H1 (cell line): ENCODE data around the gene SYT10. TPM values are rescaled to one million over a fixed set of nuclear protein-coding genes. Genes with fewer than 3 reads are reported as not detected.

Source experiments
- CTCF ChIA-PET: fragments of 300-600 bp; sonication (Branson Sonifier 250); formaldehyde crosslinking; loops from one replicate; lab custom pipeline; 2021; ENCODE audit not compliant: partially characterized antibody; lab: Charles Lee
- POLR2A ChIA-PET: fragments of 300-600 bp; sonication (Branson Sonifier 250); formaldehyde crosslinking; loops from one replicate; lab custom pipeline; 2021; ENCODE audit warnings: inconsistent platforms; ENCODE audit not compliant: partially characterized antibody; lab: Charles Lee
- DNase-seq, 2 experiments: peaks; one replicate each; pipeline versions ENCODE4 v3.0.0 to v3.0.0-alpha.2; 2010 to 2022; ENCODE audit warnings: low spot score in 2 of 2, low read depth in 1 of 2, mixed read lengths in 1 of 2
- FAIRE-seq: peaks from 2 replicates; lab custom pipeline; 2011; peaks lifted over from hg19 to GRCh38; lab: Jason Lieb, UNC
- H2AFZ ChIP-seq: 2 replicates; pipeline ENCODE4 v1.8.1; 2012; ENCODE audit warnings: low read length, inconsistent platforms
- H2AK5ac ChIP-seq: 2 replicates; pipeline ENCODE4 v1.6.1; 2013; ENCODE audit warnings: low read depth, low read length
- H2BK120ac ChIP-seq: replicated peaks from 2 replicates; pipeline ENCODE3; 2013; ENCODE audit warnings: low read depth, low read length, inconsistent platforms
- H2BK12ac ChIP-seq: 2 replicates; pipeline ENCODE4 v1.6.1; 2013; ENCODE audit warnings: low read depth, low read length
- H2BK15ac ChIP-seq: 2 replicates; pipeline ENCODE4 v1.6.1; 2013; ENCODE audit warnings: low read length
- H2BK20ac ChIP-seq: 2 replicates; pipeline ENCODE4 v1.6.1; 2013; ENCODE audit warnings: low read length
- H2BK5ac ChIP-seq: 2 replicates; pipeline ENCODE4 v1.6.1; 2013; ENCODE audit warnings: low read depth, low read length
- H3K14ac ChIP-seq: 2 replicates; pipeline ENCODE4 v1.6.1; 2013; ENCODE audit warnings: inconsistent platforms; ENCODE audit not compliant: insufficient read length
- H3K18ac ChIP-seq: 2 replicates; pipeline ENCODE4 v1.6.1; 2013; ENCODE audit warnings: low read length; ENCODE audit errors: extremely low read depth
- H3K23ac ChIP-seq: 2 replicates; pipeline ENCODE4 v1.6.1; 2013; ENCODE audit warnings: inconsistent platforms; ENCODE audit not compliant: insufficient read length
- H3K23me2 ChIP-seq: 2 replicates; pipeline ENCODE4 v1.6.1; 2013; ENCODE audit warnings: low read depth, low read length
- H3K27ac ChIP-seq: 2 replicates; pipeline ENCODE4 v1.6.1; 2011; ENCODE audit warnings: low read depth, low read length, inconsistent platforms
- H3K27me3 ChIP-seq, 4 experiments: replicated peaks in 1 of 4; 1 replicate in 1 of 4; 2 replicates in 3 of 4; pipeline versions ENCODE4 v1.6.1 to v1.8.1; 2011 to 2013; ENCODE audit warnings: low read length in 3 of 4, mild to moderate bottlenecking in 3 of 4, inconsistent platforms in 2 of 4, mixed read lengths in 2 of 4, moderate library complexity in 1 of 4; ENCODE audit not compliant: control insufficient read depth in 3 of 4, insufficient read depth in 3 of 4; ENCODE audit errors: extremely low read depth in 1 of 4
- H3K36me3 ChIP-seq, 4 experiments: 2 replicates each; pipeline versions ENCODE4 v1.6.1 to v1.8.1; 2011 to 2013; ENCODE audit warnings: mild to moderate bottlenecking in 4 of 4, low read length in 3 of 4, moderate library complexity in 2 of 4, control low read depth in 1 of 4, inconsistent platforms in 1 of 4; ENCODE audit not compliant: insufficient read depth in 4 of 4, control insufficient read depth in 2 of 4
- H3K4ac ChIP-seq: replicated peaks from 2 replicates; pipeline ENCODE3; 2013; ENCODE audit warnings: low read length, low read depth, mixed read lengths, inconsistent platforms; ENCODE audit not compliant: insufficient read length
- H3K4me1 ChIP-seq, 4 experiments: replicated peaks in 1 of 4; 1 replicate in 1 of 4; 2 replicates in 3 of 4; pipeline versions ENCODE4 v1.6.1 to v1.8.1; 2011 to 2013; ENCODE audit warnings: low read length in 3 of 4, inconsistent platforms in 2 of 4, mixed read lengths in 1 of 4; ENCODE audit not compliant: insufficient read depth in 4 of 4, control insufficient read depth in 3 of 4
- H3K4me2 ChIP-seq, 2 experiments: 2 replicates each; pipeline versions ENCODE4 v1.6.1 to v1.8.1; 2011 to 2013; ENCODE audit warnings: low read depth in 2 of 2, low read length in 2 of 2, control low read depth in 1 of 2, inconsistent platforms in 1 of 2, mild to moderate bottlenecking in 1 of 2; ENCODE audit not compliant: insufficient read depth in 1 of 2
- H3K4me3 ChIP-seq, 4 experiments: fragments of 200-600, 300-600 bp in 1 of 4; sonication (generic), shearing (Covaris generic), sonication (Bioruptor Twin) in 1 of 4; 2 replicates each; pipeline versions ENCODE4 v1.5.1 to v1.8.1; 2011 to 2016; ENCODE audit warnings: low read length in 4 of 4, low read depth in 3 of 4, control low read depth in 2 of 4, inconsistent platforms in 2 of 4, mild to moderate bottlenecking in 2 of 4, mixed read lengths in 1 of 4, moderate library complexity in 1 of 4; ENCODE audit not compliant: insufficient read depth in 2 of 4; ENCODE audit errors: extremely low read depth in 1 of 4
- H3K56ac ChIP-seq: replicated peaks from 2 replicates; pipeline ENCODE3; 2013; ENCODE audit warnings: low read depth, mild to moderate bottlenecking, mixed read lengths, low read length, inconsistent platforms; ENCODE audit not compliant: insufficient read length
- H3K79me1 ChIP-seq: 2 replicates; pipeline ENCODE4 v1.6.1; 2013; ENCODE audit warnings: low read depth, low read length, control low read depth
- H3K79me2 ChIP-seq, 2 experiments: 2 replicates each; pipeline versions ENCODE4 v1.6.1 to v1.8.1; 2012 to 2013; ENCODE audit warnings: low read length in 2 of 2, mild to moderate bottlenecking in 2 of 2, inconsistent platforms in 1 of 2; ENCODE audit not compliant: insufficient read depth in 2 of 2, control insufficient read depth in 1 of 2
- H3K9ac ChIP-seq, 4 experiments: replicated peaks in 1 of 4; 1 replicate in 1 of 4; 2 replicates in 3 of 4; pipeline versions ENCODE4 v1.6.1 to v1.8.1; 2011 to 2013; ENCODE audit warnings: low read depth in 3 of 4, low read length in 3 of 4, control low read depth in 2 of 4, mild to moderate bottlenecking in 2 of 4, moderate library complexity in 2 of 4, inconsistent platforms in 1 of 4; ENCODE audit errors: extremely low read depth in 1 of 4
- H3K9me3 ChIP-seq, 2 experiments: 2 replicates each; pipeline versions ENCODE4 v1.6.1 to v1.8.1; 2012 to 2013; ENCODE audit warnings: mild to moderate bottlenecking in 2 of 2, moderate library complexity in 2 of 2, control low read depth in 1 of 2, inconsistent platforms in 1 of 2, low read depth in 1 of 2, low read length in 1 of 2, mixed read lengths in 1 of 2; ENCODE audit not compliant: insufficient read depth in 2 of 2
- H4K20me1 ChIP-seq, 2 experiments: replicated peaks in 1 of 2; 2 replicates each; pipeline versions ENCODE3 to v1.8.1; 2011 to 2013; ENCODE audit warnings: inconsistent platforms in 2 of 2, low read length in 2 of 2, mild to moderate bottlenecking in 1 of 2; ENCODE audit not compliant: insufficient read depth in 2 of 2, control insufficient read depth in 1 of 2
- H4K5ac ChIP-seq: 2 replicates; pipeline ENCODE4 v1.6.1; 2013; ENCODE audit warnings: low read length, low read depth, mixed read lengths, inconsistent platforms; ENCODE audit not compliant: insufficient read length
- H4K8ac ChIP-seq: 2 replicates; pipeline ENCODE4 v1.8.0; 2013; ENCODE audit warnings: mild to moderate bottlenecking, moderate library complexity, low read length, inconsistent platforms; ENCODE audit not compliant: insufficient read depth; ENCODE audit errors: extremely low read depth
- H4K91ac ChIP-seq: replicated peaks from 2 replicates; pipeline ENCODE3; 2013; ENCODE audit warnings: low read length, mixed read lengths, inconsistent platforms; ENCODE audit not compliant: insufficient read length
- CHD1 ChIP-seq: IDR thresholded peaks from 2 replicates; pipeline ENCODE4 v1.6.1; 2012; ENCODE audit warnings: low read depth, low read length, improper control_type of control experiment
- FOSL1 ChIP-seq: IDR thresholded peaks from 2 replicates; pipeline ENCODE4 v1.6.1; 2011; ENCODE audit warnings: mild to moderate bottlenecking, low read depth, low read length, moderate library complexity; ENCODE audit not compliant: insufficient read depth
- GABPA ChIP-seq: IDR thresholded peaks from 2 replicates; pipeline ENCODE4 v1.6.1; 2011; ENCODE audit warnings: mild to moderate bottlenecking, low read length, moderate library complexity, borderline replicate concordance; ENCODE audit not compliant: insufficient read depth
- RBBP5 ChIP-seq: IDR thresholded peaks from 2 replicates; pipeline ENCODE4 v1.7.1; 2012; ENCODE audit warnings: low read depth, mild to moderate bottlenecking, inconsistent platforms, low read length, moderate library complexity, borderline replicate concordance
- SAP30 ChIP-seq: fragments of 300-600 bp; sonication (generic); IDR thresholded peaks from 2 replicates; pipeline ENCODE4 v1.7.1; 2012; ENCODE audit warnings: low read length, moderate library complexity, mild to moderate bottlenecking, inconsistent platforms; ENCODE audit not compliant: insufficient read depth, insufficient replicate concordance
- WGBS, 2 experiments: shearing (Covaris generic) in 1 of 2; methylation state at CpG; one replicate each; pipeline versions ENCODE4 v1.1.6 to v1.1.7; 2013 to 2015; ENCODE audit warnings: low lambda C conversion rate in 2 of 2, mixed read lengths in 2 of 2, inconsistent platforms in 1 of 2, low coverage in 1 of 2, missing lambda C conversion rate in 1 of 2; ENCODE audit not compliant: insufficient replicate concordance in 2 of 2, insufficient coverage in 1 of 2, insufficient read length in 1 of 2; ENCODE audit errors: extremely low coverage in 1 of 2, missing lambda C conversion rate in 1 of 2; 5-methylcytosine and 5-hydroxymethylcytosine counted together
- polyA plus RNA-seq, 7 experiments: library from polyadenylated mRNA; depleted of rRNA in 3 of 7; stranded (reverse) in 5 of 7; unstranded in 2 of 7; fragments of >200 nt in 5 of 7; fragments of 200-250 nt in 2 of 7; gene quantifications; 1 replicate in 5 of 7; 2 replicates in 1 of 7; 4 replicates in 1 of 7; pipeline versions ENCODE4 v1.2.1 to v1.2.3, GENCODE V29; 2011 to 2013; ENCODE audit warnings: missing spikeins in 2 of 7, mixed read lengths in 2 of 7
- total RNA-seq: library from RNA; stranded (reverse); fragmentation: NEBNext Ultra II Directional; extraction: Animal tissue kit (Norgen Biotek cat#: 25700); gene quantifications from 2 replicates; pipeline ENCODE4 v1.2.1, GENCODE V29; 2021

Gene SYT10
- total and polyA plus RNA-seq, 2 of the 8 experiments (the other 6 are each of a cell fraction or from before 2014, with no cell fraction given): 0.97 to 2.6 TPM

DNA sequence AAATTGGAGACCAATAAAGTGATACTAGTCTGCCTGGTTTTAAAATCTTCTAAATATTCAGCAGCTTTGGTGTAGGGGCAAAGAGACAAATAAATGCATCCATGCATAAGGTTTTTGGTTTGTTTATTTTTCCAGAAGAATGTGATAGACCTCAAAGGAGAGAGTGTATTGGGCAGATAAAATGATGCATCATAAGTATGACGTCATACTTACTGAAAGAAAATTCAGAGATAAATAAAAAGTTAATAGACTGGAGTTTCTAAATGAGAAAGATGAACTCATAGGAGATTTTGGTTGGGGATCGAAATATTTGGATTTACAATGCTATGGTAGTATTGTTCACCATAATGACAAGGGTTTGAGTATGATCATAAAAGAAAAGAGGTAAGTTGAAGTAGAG, 10.2 kb downstream of the SYT10 start:
- no peak overlapping the region for H2BK15ac ChIP-seq
- FAIRE-seq: no peak
- no peaks in the 10 kb centered on the region for H3K79me1 ChIP-seq
- no peak overlapping the region for H3K4me2 ChIP-seq
- H3K4ac ChIP-seq: no peak overlapping the region
- WGBS, 2 experiments: 86% methylated on average over 2 of the region's 2 CpGs; no CpG with 5 or more reads in 1 of the 2 experiments
- no peaks in the 10 kb centered on the region for H3K4me1 ChIP-seq
- no peak overlapping the region for H4K5ac ChIP-seq
- no peak for DNase-seq
- no peak overlapping the region for H3K4me3 ChIP-seq
- no peak overlapping the region for H2AK5ac ChIP-seq
- ChIA-PET POLR2A (no interaction called here), CTCF (no interaction called here)
- H3K9ac ChIP-seq: no peak overlapping the region
- H4K8ac ChIP-seq: no peak overlapping the region
- no peak overlapping the region for H2AFZ ChIP-seq
- H3K23me2 ChIP-seq: peaks cover 2% of the 10 kb centered on the region; the same call in 1 of the 2 replicates
- H3K27me3 ChIP-seq: peaks cover 0 to 1% (median 0%) of the 10 kb centered on the region in 4 experiments; a peak in 1 of 7 replicates
- no peak overlapping the region for H2BK5ac ChIP-seq
- H3K14ac ChIP-seq: no peak overlapping the region
- no peak overlapping the region for H3K27ac ChIP-seq
- no peak overlapping the region for H3K23ac ChIP-seq
- no peak overlapping the region for H3K18ac ChIP-seq
- no peak overlapping the region for H2BK120ac ChIP-seq
- H2BK12ac ChIP-seq: no peak overlapping the region
- no peaks in the 10 kb centered on the region for H3K36me3 ChIP-seq
- no peak overlapping the region for H3K56ac ChIP-seq
- H3K9me3 ChIP-seq: no peaks in the 10 kb centered on the region; a peak in 1 of 4 replicates
- H2BK20ac ChIP-seq: no peak overlapping the region
- no peak overlapping the region for H4K91ac ChIP-seq
- TF ChIP-seq FOSL1 (no peak), GABPA (no peak), SAP30 (no peak), RBBP5 (no peak), CHD1 (no peak)
- H3K79me2 ChIP-seq: no peaks in the 10 kb centered on the region
- H4K20me1 ChIP-seq: no peaks in the 10 kb centered on the region
